K562 (cell line): ENCODE measurements around the gene AMDHD2. TPM values are rescaled to one million over a fixed set of nuclear protein-coding genes. Genes with fewer than 3 reads are reported as not detected.
A peak's percentile ranks its signal among the peaks of the same experiment; 100 is the strongest.

Experiments
- ATAC-seq: fragments of 200-7000 bp; cut with Tn5 transposase; 3 replicates; pipeline ENCODE4 v1.9.1; 2020; ENCODE audit warnings: moderate library complexity
- BruUV-seq: library from RNA; stranded (reverse); fragments of 400-500 nt; replicated peaks from 2 replicates; lab custom pipeline; 2021; lab: Mats Ljungman, UMichigan
- CTCF ChIA-PET: fragments of 300-600 bp; formaldehyde crosslinking; extraction: SDS; loops from one replicate; lab custom pipeline; 2021; ENCODE audit warnings: low intra/inter-chr PET ratio; lab: Yijun Ruan, JAX
- POLR2A ChIA-PET: fragments of 300-600, 350-650 bp; sonication (Branson Sonifier 250); formaldehyde crosslinking; extraction: SDS; loops from one replicate; lab custom pipeline; 2021; ENCODE audit warnings: antibody characterized with exemption, inconsistent platforms; lab: Yijun Ruan, JAX
- DNase-seq, 4 experiments: peaks; one replicate each; pipeline versions ENCODE4 v3.0.0 to v3.0.0-alpha.2; 2011 to 2018; ENCODE audit warnings: low spot score in 3 of 4, mixed read lengths in 3 of 4; ENCODE audit errors: extremely low read depth in 1 of 4
- FAIRE-seq: peaks from 2 replicates; lab custom pipeline; 2011; peaks lifted over from hg19 to GRCh38; lab: Jason Lieb, UNC
- H2AFZ ChIP-seq: 2 replicates; pipeline ENCODE4 v1.6.0; 2011; ENCODE audit warnings: low read depth, low read length, control low read depth, inconsistent platforms
- H3K27ac ChIP-seq: fragments of 200-600 bp; 3 replicates; pipeline ENCODE4 v1.8.0; 2011; ENCODE audit warnings: low read depth, mild to moderate bottlenecking, control low read depth, inconsistent platforms, low read length, moderate library complexity, mixed read lengths; ENCODE audit errors: extremely low read depth
- H3K27me3 ChIP-seq, 2 experiments: fragments of 300-600 bp in 1 of 2; 2 replicates in 1 of 2; 3 replicates in 1 of 2; pipeline versions ENCODE4 v1.6.0 to v1.8.0; 2011; ENCODE audit warnings: inconsistent platforms in 2 of 2, low read length in 2 of 2, mild to moderate bottlenecking in 1 of 2, mixed read lengths in 1 of 2, moderate library complexity in 1 of 2; ENCODE audit not compliant: control insufficient read depth in 2 of 2, insufficient read depth in 2 of 2
- H3K36me3 ChIP-seq: fragments of 300-600 bp; 3 replicates; pipeline ENCODE4 v1.8.0; 2011; ENCODE audit warnings: mild to moderate bottlenecking, low read length, inconsistent platforms; ENCODE audit not compliant: control insufficient read depth, insufficient read depth
- H3K4me1 ChIP-seq, 2 experiments: fragments of 200-600 bp in 1 of 2; replicated peaks in 1 of 2; 2 replicates in 1 of 2; 3 replicates in 1 of 2; pipeline versions ENCODE4 v1.5.1 to v1.8.0; 2011; ENCODE audit warnings: inconsistent platforms in 2 of 2, low read length in 2 of 2, mild to moderate bottlenecking in 1 of 2, mixed read lengths in 1 of 2, moderate library complexity in 1 of 2; ENCODE audit not compliant: control insufficient read depth in 2 of 2, insufficient read depth in 2 of 2
- H3K4me2 ChIP-seq: 2 replicates; pipeline ENCODE4 v1.6.1; 2011; ENCODE audit warnings: low read length, control low read depth, inconsistent platforms, mixed read lengths; ENCODE audit not compliant: insufficient read depth
- H3K4me3 ChIP-seq: fragments of 200-600 bp; sonication (generic), shearing (Covaris generic); 2 replicates; pipeline ENCODE4 v1.5.1; 2016; ENCODE audit warnings: control low read depth, inconsistent platforms
- H3K79me2 ChIP-seq: fragments of 200-600 bp; 3 replicates; pipeline ENCODE4 v1.8.0; 2011; ENCODE audit warnings: low read length, inconsistent platforms; ENCODE audit not compliant: control insufficient read depth, insufficient read depth
- H3K9ac ChIP-seq, 2 experiments: 2 replicates each; pipeline versions ENCODE4 v1.6.0 to v1.6.1; 2011; ENCODE audit warnings: low read depth in 2 of 2, low read length in 2 of 2, control low read depth in 1 of 2, inconsistent platforms in 1 of 2, mild to moderate bottlenecking in 1 of 2, mixed read lengths in 1 of 2; ENCODE audit not compliant: insufficient read depth in 1 of 2
- H3K9me1 ChIP-seq: one replicate; pipeline ENCODE4 v1.6.0; 2011; ENCODE audit warnings: inconsistent platforms, mild to moderate bottlenecking, low read length, moderate library complexity; ENCODE audit not compliant: control insufficient read depth, insufficient read depth
- H3K9me3 ChIP-seq: replicated peaks from 2 replicates; pipeline ENCODE4 v1.5.1; 2011; ENCODE audit warnings: low read depth, low read length, inconsistent platforms; ENCODE audit not compliant: control insufficient read depth, insufficient read depth
- H4K20me1 ChIP-seq: replicated peaks from 2 replicates; pipeline ENCODE4 v1.6.1; 2011; ENCODE audit warnings: low read length, inconsistent platforms, mixed read lengths; ENCODE audit not compliant: control insufficient read depth, insufficient read depth
- KAT2B ChIP-seq: IDR thresholded peaks from one replicate; pipeline ENCODE4 v1.6.1; 2012; ENCODE audit warnings: low read depth, mild to moderate bottlenecking, control low read depth, inconsistent platforms, low read length, moderate library complexity
- KAT7 ChIP-seq: sonication (generic); formaldehyde crosslinking; IDR thresholded peaks from 2 replicates; pipeline ENCODE4 v1.8.0; 2022; ENCODE audit warnings: missing genetic modification reagents, mild to moderate bottlenecking, borderline replicate concordance
- POLR2G ChIP-seq: fragments of 200-400 bp; formaldehyde crosslinking; IDR thresholded peaks from 2 replicates; pipeline ENCODE4 v1.6.1; 2017; ENCODE audit warnings: low read depth, mild to moderate bottlenecking, antibody characterized with exemption, low read length, moderate library complexity
- SMC3 ChIP-seq: conservative IDR thresholded peaks from 2 replicates; pipeline ENCODE4 v1.6.1; 2011; ENCODE audit warnings: low read depth, low read length, improper control_type of control experiment; ENCODE audit not compliant: insufficient read depth
- SRSF3 ChIP-seq: fragments of 200-400 bp; formaldehyde crosslinking; IDR thresholded peaks from 2 replicates; pipeline ENCODE4 v1.6.1; 2016; ENCODE audit warnings: mild to moderate bottlenecking, low read length, moderate library complexity; ENCODE audit not compliant: insufficient read depth
- WGBS: fragments of 100-300 bp; shearing (Covaris generic); methylation state at CpG from one replicate; pipeline ENCODE4 v1.1.6; 2016; ENCODE audit warnings: low coverage, mixed read lengths; ENCODE audit not compliant: insufficient coverage; ENCODE audit errors: missing lambda C conversion rate; 5-methylcytosine and 5-hydroxymethylcytosine counted together
- in situ Hi-C: fragments of 300-500 bp; cut with MboI; formaldehyde crosslinking; loops from 4 replicates; pipeline ENCODE4 v1.15.0; 2018; ENCODE audit warnings: inconsistent platforms, mixed read lengths
- intact Hi-C: fragments of 100-400 bp; cut with micrococcal nuclease; formaldehyde crosslinking; loops from 2 replicates; pipeline ENCODE4 v1.14.2; 2022
- polyA plus RNA-seq, 8 experiments: library from polyadenylated mRNA; depleted of rRNA in 4 of 8; stranded (reverse) in 5 of 8; unstranded in 3 of 8; fragments of >200 nt; fragmentation: Nextera tagmentation in 2 of 8; fragmentation: Illumina TruSeq in 1 of 8; extraction: Ambion mirVana in 2 of 8; extraction: Trizol in 1 of 8; gene quantifications; 2 replicates each; pipeline versions ENCODE4 v1.2.1 to v1.2.3, GENCODE V29; 2011 to 2014; ENCODE audit warnings: inconsistent platforms in 1 of 8, missing spikeins in 1 of 8
- total RNA-seq, 7 experiments: library from RNA; depleted of rRNA in 6 of 7; stranded (reverse); fragments of >200 nt in 6 of 7; fragmentation: Illumina TruSeq in 2 of 7; extraction: Trizol in 2 of 7; gene quantifications; 2 replicates each; pipeline versions ENCODE4 v1.2.1 to v1.2.3, GENCODE V29; 2011 to 2021; ENCODE audit warnings: low replicate concordance in 1 of 7
- TF ChIP-seq, protein P1 (sequence below): fragments of 250-450 bp; sonication (Bioruptor Pico); IDR thresholded peaks from 2 replicates; pipeline ENCODE4 v1.8.0; 2021; ENCODE audit warnings: mild to moderate bottlenecking, moderate library complexity

AMDHD2 gene
- total and polyA plus RNA-seq, 9 of the 15 experiments (the other 6 are each of a cell fraction or from before 2014, with no cell fraction given): 0.38 to 56.9 (median 18.3) TPM; not detected in 1

DNA sequence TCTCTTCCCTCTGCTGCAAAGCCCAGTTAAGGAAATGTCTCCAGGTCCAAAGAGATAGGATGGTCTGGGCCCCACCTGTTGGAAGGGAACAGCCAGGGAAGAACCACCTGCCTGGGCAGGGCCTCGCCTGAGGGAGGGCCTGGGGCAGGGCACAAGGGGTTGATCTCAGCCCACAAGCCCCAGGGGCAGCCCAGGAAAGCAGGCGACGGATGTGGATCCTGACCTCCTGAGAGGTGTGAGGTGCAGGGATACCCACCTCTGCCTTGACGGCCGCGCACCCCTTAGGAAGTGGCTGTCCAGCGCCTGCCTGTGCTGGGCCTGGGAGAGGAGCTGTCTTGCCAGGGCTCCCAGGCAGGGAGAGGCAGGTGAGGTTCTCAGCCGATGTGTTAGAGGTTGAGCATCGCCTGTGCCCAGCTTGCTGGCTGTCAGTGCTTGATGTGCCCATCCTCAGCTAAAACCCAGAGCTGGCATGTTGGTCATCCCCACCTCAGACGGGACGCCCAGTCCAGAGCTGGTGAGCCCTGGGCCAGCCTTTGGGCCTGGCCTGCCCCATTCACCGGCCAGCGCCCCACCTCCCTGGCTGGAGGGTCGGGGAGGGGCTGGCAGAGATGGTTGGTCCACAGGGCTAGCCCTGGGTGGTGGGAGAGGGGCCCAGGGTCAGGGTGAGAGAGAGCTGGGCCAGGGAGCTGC is 10.6 kb downstream of the AMDHD2 start:
- H3K4me3 ChIP-seq: no peak overlapping the region
- no peak overlapping the region for H2AFZ ChIP-seq
- in situ Hi-C loops (no loop called here), intact Hi-C loops (no loop called here)
- no peak overlapping the region for H3K27ac ChIP-seq
- no peaks in the 10 kb centered on the region for H4K20me1 ChIP-seq
- no peaks in the 10 kb centered on the region for H3K9me3 ChIP-seq
- BruUV-seq: TSS peak; percentile 27
- peaks cover 7 to 63% of the 10 kb centered on the region in 2 experiments; a peak in 4 of 5 replicates for H3K4me1 ChIP-seq
- no peaks in the 10 kb centered on the region for H3K27me3 ChIP-seq
- no peaks in the 10 kb centered on the region for H3K79me2 ChIP-seq
- H3K9me1 ChIP-seq: peaks cover 3% of the 10 kb centered on the region
- DNase-seq (no peak), ATAC-seq (no peak), FAIRE-seq (no peak)
- TF ChIP-seq POLR2G (peak; percentile 45), SRSF3 (no peak), SMC3 (no peak), KAT7 (CRISPR knock-in tag) (0 out of 2 replicates have a peak, but pooled peaks have one; percentile 16), KAT2B (no peak)
- TF ChIP-seq, protein P1, sequence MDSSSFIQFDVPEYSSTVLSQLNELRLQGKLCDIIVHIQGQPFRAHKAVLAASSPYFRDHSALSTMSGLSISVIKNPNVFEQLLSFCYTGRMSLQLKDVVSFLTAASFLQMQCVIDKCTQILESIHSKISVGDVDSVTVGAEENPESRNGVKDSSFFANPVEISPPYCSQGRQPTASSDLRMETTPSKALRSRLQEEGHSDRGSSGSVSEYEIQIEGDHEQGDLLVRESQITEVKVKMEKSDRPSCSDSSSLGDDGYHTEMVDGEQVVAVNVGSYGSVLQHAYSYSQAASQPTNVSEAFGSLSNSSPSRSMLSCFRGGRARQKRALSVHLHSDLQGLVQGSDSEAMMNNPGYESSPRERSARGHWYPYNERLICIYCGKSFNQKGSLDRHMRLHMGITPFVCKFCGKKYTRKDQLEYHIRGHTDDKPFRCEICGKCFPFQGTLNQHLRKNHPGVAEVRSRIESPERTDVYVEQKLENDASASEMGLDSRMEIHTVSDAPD (CRISPR knock-in tag): no peak
- CTCF ChIA-PET: no interaction called here
- WGBS: 92% methylated on average over 9 of the region's 14 CpGs
- POLR2A ChIA-PET: interaction anchor here (0.5 to 3.8 kb wide), 3 partner anchors 10 to 230 kb away, joined by 3 to 45 read pairs (median 3); partner anchors contain the start of gene AMDHD2
- peaks cover 49% of the 10 kb centered on the region; the same call in 2 of the 3 replicates for H3K36me3 ChIP-seq
- peak overlapping the region in 1 of 2 experiments; percentile 49; a peak in 1 of 4 replicates for H3K9ac ChIP-seq
- H3K4me2 ChIP-seq: no peak overlapping the region
